GM12878 (cell line): ENCODE measurements around the gene PPP5C. TPM values are rescaled to one million over a fixed set of nuclear protein-coding genes. Genes with fewer than 3 reads are reported as not detected.

Source experiments
- ATAC-seq: fragments of 200-7000 bp; cut with Tn5 transposase; 3 replicates; pipeline ENCODE4 v1.9.1; 2020; ENCODE audit warnings: mild to moderate bottlenecking, moderate library complexity
- BruUV-seq: library from RNA; stranded (reverse); fragments of 400-500 nt; replicated peaks from 2 replicates; lab custom pipeline; 2021; lab: Mats Ljungman, UMichigan
- CTCF ChIA-PET: fragments of 300-600 bp; sonication (Branson Sonifier 250); formaldehyde crosslinking; extraction: SDS; loops from one replicate; lab custom pipeline; 2021; ENCODE audit warnings: inconsistent platforms; lab: Yijun Ruan, JAX
- POLR2A ChIA-PET: fragments of 350-600 bp; formaldehyde crosslinking; extraction: SDS; loops from one replicate; lab custom pipeline; 2021; ENCODE audit warnings: inconsistent platforms; lab: Charles Lee
- RAD21 ChIA-PET: fragments of 300-600 bp; sonication (Branson Sonifier 250); formaldehyde crosslinking; loops from one replicate; lab custom pipeline; 2023; ENCODE audit warnings: antibody characterized with exemption; ENCODE audit not compliant: unreplicated experiment; lab: Charles Lee
- SMC1A ChIA-PET: fragments of 300-600 bp; sonication (Branson Sonifier 250); formaldehyde crosslinking; loops from one replicate; lab custom pipeline; 2023; ENCODE audit not compliant: unreplicated experiment, uncharacterized antibody; lab: Charles Lee
- DNase-seq: peaks from one replicate; pipeline ENCODE4 v3.0.0-alpha.2; 2011; ENCODE audit warnings: low read depth, low spot score
- FAIRE-seq: peaks from 3 replicates; lab custom pipeline; 2011; peaks lifted over from hg19 to GRCh38; lab: Jason Lieb, UNC
- H2AFZ ChIP-seq: 2 replicates; pipeline ENCODE4 v1.6.0; 2011; ENCODE audit warnings: low read depth, low read length, control low read depth; ENCODE audit not compliant: control insufficient read depth
- H3K27ac ChIP-seq: 2 replicates; pipeline ENCODE4 v1.5.1; 2011; ENCODE audit warnings: control low read depth; ENCODE audit not compliant: control insufficient read depth, insufficient read depth
- H3K27me3 ChIP-seq, 2 experiments: replicated peaks in 1 of 2; 2 replicates each; pipeline versions ENCODE4 v1.6.0 to v1.6.1; 2011; ENCODE audit warnings: low read length in 1 of 2; ENCODE audit not compliant: control insufficient read depth in 2 of 2, insufficient read depth in 2 of 2
- H3K36me3 ChIP-seq, 2 experiments: 2 replicates each; pipeline ENCODE4 v1.5.1; 2011; ENCODE audit warnings: low read length in 1 of 2; ENCODE audit not compliant: control insufficient read depth in 2 of 2, insufficient read depth in 2 of 2
- H3K4me1 ChIP-seq: 2 replicates; pipeline ENCODE4 v1.6.1; 2011; ENCODE audit warnings: mild to moderate bottlenecking, low read length, moderate library complexity, mixed read lengths; ENCODE audit not compliant: control insufficient read depth, insufficient read depth
- H3K4me2 ChIP-seq: 2 replicates; pipeline ENCODE4 v1.6.0; 2011; ENCODE audit warnings: control low read depth; ENCODE audit not compliant: control insufficient read depth, insufficient read depth
- H3K4me3 ChIP-seq: fragments of 200-600 bp; sonication (generic); 2 replicates; pipeline ENCODE4 v1.5.1; 2016
- H3K79me2 ChIP-seq: 2 replicates; pipeline ENCODE4 v1.6.0; 2011; ENCODE audit warnings: low read length; ENCODE audit not compliant: control insufficient read depth, insufficient read depth
- H3K9ac ChIP-seq: 2 replicates; pipeline ENCODE4 v1.8.0; 2011; ENCODE audit warnings: low read length, control low read depth, mixed read lengths; ENCODE audit not compliant: control insufficient read depth, insufficient read depth
- H3K9me3 ChIP-seq: replicated peaks from 3 replicates; pipeline ENCODE4 v1.5.1; 2011; ENCODE audit warnings: mild to moderate bottlenecking, low read length; ENCODE audit not compliant: control insufficient read depth, insufficient read depth
- H4K20me1 ChIP-seq: 2 replicates; pipeline ENCODE4 v1.6.0; 2011; ENCODE audit not compliant: control insufficient read depth, insufficient read depth
- ASH2L ChIP-seq: fragments of 300-600, 200-600 bp; sonication (generic); IDR thresholded peaks from 2 replicates; pipeline ENCODE4 v1.6.1; 2017; ENCODE audit warnings: low read depth, mild to moderate bottlenecking, borderline replicate concordance
- CEBPB ChIP-seq, 2 experiments: fragments of 150-350 bp in 1 of 2; IDR thresholded peaks; 2 replicates each; pipeline ENCODE4 v1.6.1; 2012 to 2014; ENCODE audit warnings: low read depth in 2 of 2, low read length in 2 of 2, borderline replicate concordance in 1 of 2, inconsistent platforms in 1 of 2
- CTCF ChIP-seq, 3 experiments: IDR thresholded peaks in 2 of 3; conservative IDR thresholded peaks in 1 of 3; 2 replicates each; pipeline ENCODE4 v1.5.1; 2011; ENCODE audit warnings: low read depth in 3 of 3, low read length in 3 of 3, mild to moderate bottlenecking in 3 of 3, control low read depth in 2 of 3, moderate library complexity in 2 of 3, inconsistent platforms in 1 of 3, mixed read lengths in 1 of 3; ENCODE audit not compliant: control insufficient read depth in 2 of 3, insufficient read depth in 1 of 3; ENCODE audit errors: extremely low read depth in 1 of 3
- ELK1 ChIP-seq: IDR thresholded peaks from 2 replicates; pipeline ENCODE4 v1.6.1; 2012; ENCODE audit warnings: low read depth, low read length, improper control_type of control experiment
- ESRRA ChIP-seq: IDR thresholded peaks from 2 replicates; pipeline ENCODE4 v1.6.1; 2012; ENCODE audit warnings: mild to moderate bottlenecking, low read length, improper control_type of control experiment
- IKZF2 ChIP-seq, 2 experiments: fragments of 450-650 bp; IDR thresholded peaks; 2 replicates each; pipeline ENCODE4 v1.6.1; 2017; ENCODE audit warnings: mild to moderate bottlenecking in 2 of 2, moderate library complexity in 2 of 2
- JUNB ChIP-seq: IDR thresholded peaks from 2 replicates; pipeline ENCODE4 v1.6.1; 2016; ENCODE audit warnings: antibody characterized with exemption, mild to moderate bottlenecking
- NFIC ChIP-seq: IDR thresholded peaks from 2 replicates; pipeline ENCODE4 v1.6.1; 2012; ENCODE audit warnings: low read depth, mild to moderate bottlenecking, inconsistent platforms, low read length, moderate library complexity
- NFYB ChIP-seq: IDR thresholded peaks from 2 replicates; pipeline ENCODE4 v1.6.1; 2011; ENCODE audit warnings: low read depth, mild to moderate bottlenecking, low read length, improper control_type of control experiment, moderate library complexity; ENCODE audit not compliant: insufficient read depth
- PAX8 ChIP-seq: fragments of 450-650 bp; IDR thresholded peaks from 2 replicates; pipeline ENCODE4 v1.6.1; 2017; ENCODE audit warnings: mild to moderate bottlenecking, moderate library complexity
- REST ChIP-seq: IDR thresholded peaks from 2 replicates; pipeline ENCODE4 v1.6.1; 2012; ENCODE audit warnings: mild to moderate bottlenecking, low read depth, low read length
- SMAD5 ChIP-seq: IDR thresholded peaks from 2 replicates; pipeline ENCODE4 v1.6.1; 2016; ENCODE audit warnings: antibody characterized with exemption, low read depth
- SPI1 ChIP-seq: IDR thresholded peaks from 2 replicates; pipeline ENCODE4 v1.6.1; 2011; ENCODE audit warnings: low read depth, mild to moderate bottlenecking, low read length, moderate library complexity, borderline replicate concordance; ENCODE audit not compliant: insufficient read depth
- SRF ChIP-seq, 2 experiments: IDR thresholded peaks; 2 replicates each; pipeline ENCODE4 v1.6.1; 2011; ENCODE audit warnings: low read depth in 2 of 2, low read length in 2 of 2, mild to moderate bottlenecking in 1 of 2, moderate library complexity in 1 of 2
- TAF1 ChIP-seq: IDR thresholded peaks from 2 replicates; pipeline ENCODE4 v1.6.1; 2011; ENCODE audit warnings: mild to moderate bottlenecking, low read depth, low read length, borderline replicate concordance
- ZSCAN29 ChIP-seq: fragments of 450-650 bp; IDR thresholded peaks from 2 replicates; pipeline ENCODE4 v1.6.1; 2017; ENCODE audit warnings: mild to moderate bottlenecking, moderate library complexity
- WGBS: methylation state at CpG from one replicate; pipeline ENCODE4 v1.1.6; 2016; ENCODE audit warnings: low lambda C conversion rate; ENCODE audit not compliant: insufficient replicate concordance, insufficient coverage; ENCODE audit errors: missing lambda C conversion rate; 5-methylcytosine and 5-hydroxymethylcytosine counted together
- in situ Hi-C: fragments of 300-500 bp; cut with MboI; formaldehyde crosslinking; loops from 9 replicates; pipeline ENCODE4 v1.14.3; 2018; ENCODE audit warnings: mixed read lengths
- intact Hi-C: fragments of 100-400 bp; cut with micrococcal nuclease; formaldehyde crosslinking; loops from one replicate; pipeline ENCODE4 v1.14.2; 2022; ENCODE audit not compliant: unreplicated experiment
- polyA plus RNA-seq, 11 experiments: library from polyadenylated mRNA; depleted of rRNA in 4 of 11; unstranded in 6 of 11; stranded (reverse) in 5 of 11; fragments of >200 nt; fragmentation: Nextera tagmentation in 4 of 11; fragmentation: Illumina TruSeq in 1 of 11; extraction: Ambion mirVana in 4 of 11; extraction: Trizol in 1 of 11; gene quantifications; 1 replicate in 1 of 11; 2 replicates in 10 of 11; pipeline versions ENCODE4 v1.2.1 to v1.2.3, GENCODE V29; 2011 to 2016; ENCODE audit warnings: inconsistent platforms in 2 of 11, missing spikeins in 2 of 11, low read depth in 1 of 11
- total RNA-seq, 4 experiments: library from RNA; depleted of rRNA in 3 of 4; stranded (reverse); fragments of >200 nt in 3 of 4; fragmentation: Illumina TruSeq in 1 of 4; extraction: Trizol in 1 of 4; gene quantifications; 2 replicates each; pipeline versions ENCODE4 v1.2.1 to v1.2.3, GENCODE V29; 2013 to 2021

Gene PPP5C
- total and polyA plus RNA-seq, 10 of the 15 experiments (the other 5 are each of a cell fraction or from before 2014, with no cell fraction given): 1.1 to 154 (median 94.5) TPM

- Histone ChIP-seq H2AFZ (no peak overlapping the region), H3K4me1 (no peaks in the 10 kb centered on the region), H3K36me3 (peaks cover 18% of the 10 kb centered on the region in 2 experiments), H3K9ac (no peak overlapping the region), H3K27me3 (no peaks in the 10 kb centered on the region), H3K79me2 (no peaks in the 10 kb centered on the region), H4K20me1 (no peaks in the 10 kb centered on the region), H3K4me2 (no peak overlapping the region), H3K27ac (no peak overlapping the region), H3K9me3 (no peaks in the 10 kb centered on the region), H3K4me3 (no peak overlapping the region)
- DNase-seq: no peak
- BruUV-seq: TSS peak; percentile 47
- POLR2A ChIA-PET: no interaction called here
- CTCF ChIA-PET: interaction anchor here (0.7 to 3.5 kb wide), 7 partner anchors 9 to 121 kb away, joined by 3 to 20 read pairs (median 3); partner anchors contain the start of gene PPP5C
- RAD21 ChIA-PET: interaction anchor here (1.1 kb wide), 1 partner anchor 93 kb away, joined by 4 read pairs; no protein-coding TSS in a partner anchor
- no peak for FAIRE-seq
- WGBS: 85% methylated on average over 20 of the region's 21 CpGs
- intact Hi-C loops: loop anchor here (2.0 to 10.0 kb wide), 2 partner anchors 95 to 109 kb away; no protein-coding TSS in a partner anchor
- SMC1A ChIA-PET: interaction anchor here (1.2 to 2.8 kb wide), 2 partner anchors 35 to 94 kb away, joined by 3 to 9 read pairs; no protein-coding TSS in a partner anchor
- in situ Hi-C loops: no loop called here
- no peak; the same call in 2 of the 3 replicates for ATAC-seq
- TF ChIP-seq NFYB: no peak
- TF ChIP-seq NFIC: no peak
- no peak for TF ChIP-seq CTCF (IDR thresholded peaks at IDR 0.05 in 2 of 3, conservative IDR thresholded peaks at IDR 0.05 in 1 of 3; ENCODE audit: control insufficient read depth in 2 of 3, extremely low read depth in 1 of 3, insufficient read depth in 1 of 3, low read depth in 3 of 3, low read length in 3 of 3)
- TF ChIP-seq ESRRA: no peak
- TF ChIP-seq REST: no peak
- TF ChIP-seq ZSCAN29: no peak
- TF ChIP-seq SRF (IDR thresholded peaks at IDR 0.05; ENCODE audit: low read depth in 2 of 2, low read length in 2 of 2): no peak
- no peak for TF ChIP-seq ASH2L
- TF ChIP-seq SPI1: no peak
- no peak for TF ChIP-seq IKZF2 (IDR thresholded peaks at IDR 0.05)
- no peak for TF ChIP-seq SMAD5
- no peak for TF ChIP-seq CEBPB (IDR thresholded peaks at IDR 0.05; ENCODE audit: borderline replicate concordance in 1 of 2, low read depth in 2 of 2, low read length in 2 of 2)
- no peak for TF ChIP-seq ELK1
- no peak for TF ChIP-seq JUNB
- TF ChIP-seq TAF1: no peak
- no peak for TF ChIP-seq PAX8
These were observed 46.8 kb downstream of the PPP5C start for GRCh38 chr19:46393456-46394401.
